Measurements from ENCODE around the gene UBE3C.
A peak's percentile ranks its signal among the peaks of the same experiment; 100 is the strongest.

Gene UBE3C

DNA sequence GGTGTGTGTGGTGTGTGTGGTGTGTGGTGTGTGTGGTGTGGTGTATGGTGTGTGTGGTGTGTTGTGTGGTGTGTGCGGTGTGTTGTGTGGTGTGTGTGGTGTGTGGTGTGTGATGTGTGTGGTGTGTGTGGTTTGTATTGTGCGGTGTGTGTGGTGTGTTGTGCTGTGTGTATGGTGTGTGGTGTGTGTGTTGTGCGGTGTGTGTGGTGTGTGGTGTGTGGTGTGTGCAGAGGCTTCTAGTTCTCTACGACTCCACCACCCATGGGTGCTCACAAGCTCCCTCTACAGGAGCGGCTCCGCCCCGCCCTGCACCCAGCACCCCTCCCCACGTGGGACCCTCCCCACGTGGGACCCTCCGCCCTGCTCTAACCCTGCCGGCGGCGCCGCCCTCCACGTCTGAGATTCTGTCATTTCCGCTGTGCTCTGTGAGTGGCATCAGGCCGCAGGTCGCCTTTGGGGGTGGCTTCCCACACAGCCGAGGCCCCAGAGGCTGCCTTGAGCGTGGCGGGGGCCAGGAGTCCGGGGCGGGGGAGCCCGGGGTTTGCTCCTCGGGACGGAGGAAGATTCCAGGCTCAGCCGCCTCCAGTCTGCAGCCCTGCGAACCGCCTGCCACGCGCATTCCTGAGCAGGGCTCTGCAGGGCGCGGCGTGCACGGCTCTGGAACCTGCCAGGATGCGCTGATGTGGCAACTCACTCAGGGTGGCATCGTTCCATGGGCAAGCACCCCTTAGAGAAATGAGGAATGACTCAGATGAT, 161.1 kb downstream of the UBE3C start:
- no peak overlapping the region for H3K9ac ChIP-seq (ENCODE audit: low read length)

DNA sequence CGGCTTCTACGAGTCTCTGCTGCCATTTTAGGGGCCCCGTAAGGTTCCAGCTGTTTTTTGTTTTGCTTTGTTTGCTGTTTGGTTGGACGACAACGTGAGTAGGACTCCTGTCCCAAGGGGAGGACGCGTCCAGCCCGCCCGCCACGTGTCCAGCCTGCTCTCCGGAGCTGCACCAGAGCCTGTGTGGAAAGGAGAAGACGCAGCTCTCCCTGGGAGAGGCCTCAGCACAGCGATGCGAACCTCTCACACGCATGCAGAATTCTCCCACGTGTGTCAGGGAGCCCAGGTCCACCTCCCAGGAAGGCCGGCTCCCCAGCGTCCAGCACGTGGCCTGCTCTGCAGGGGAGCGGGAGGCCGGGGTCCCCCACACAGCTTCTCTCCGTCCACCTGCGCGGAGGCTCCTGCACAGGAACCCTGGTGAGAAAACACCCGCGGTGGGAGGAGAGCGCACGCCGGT, 161.7 kb downstream of the UBE3C start:
- H4K20me1 ChIP-seq (ENCODE audit: insufficient read depth, low read length), result no peaks in the 10 kb centered on the region
- H3K4me1 ChIP-seq (ENCODE audit: low read length), result peaks cover 8% of the 10 kb centered on the region
- no peaks in the 10 kb centered on the region for H3K9me3 ChIP-seq (replicated peaks; ENCODE audit: insufficient read depth, low read length)
- H3K27me3 ChIP-seq (replicated peaks; ENCODE audit: insufficient read depth, low read length), result peaks cover 17% of the 10 kb centered on the region
- H3K4me2 ChIP-seq (ENCODE audit: low read depth, low read length), result no peak overlapping the region
- H3K9me2 ChIP-seq (replicated peaks; ENCODE audit: insufficient read depth, low read length), result no peaks in the 10 kb centered on the region
- no peaks in the 10 kb centered on the region for H3K79me2 ChIP-seq (ENCODE audit: low read length)
- no peak for DNase-seq
- no peak overlapping the region for H2AFZ ChIP-seq (ENCODE audit: low read length)
- H3K27ac ChIP-seq (ENCODE audit: low read length), result no peak overlapping the region
- H3F3A ChIP-seq (ENCODE audit: insufficient read depth, low read length), result peaks cover 3% of the 10 kb centered on the region; the same call in 1 of the 2 replicates
- TF ChIP-seq EZH2phosphoT487 (IDR thresholded peaks at IDR 0.05; ENCODE audit: low read length) (no peak), EZH2 (optimal IDR thresholded peaks at IDR 0.05; ENCODE audit: low read depth, low read length) (no peak)
- TF ChIP-seq, protein P1, sequence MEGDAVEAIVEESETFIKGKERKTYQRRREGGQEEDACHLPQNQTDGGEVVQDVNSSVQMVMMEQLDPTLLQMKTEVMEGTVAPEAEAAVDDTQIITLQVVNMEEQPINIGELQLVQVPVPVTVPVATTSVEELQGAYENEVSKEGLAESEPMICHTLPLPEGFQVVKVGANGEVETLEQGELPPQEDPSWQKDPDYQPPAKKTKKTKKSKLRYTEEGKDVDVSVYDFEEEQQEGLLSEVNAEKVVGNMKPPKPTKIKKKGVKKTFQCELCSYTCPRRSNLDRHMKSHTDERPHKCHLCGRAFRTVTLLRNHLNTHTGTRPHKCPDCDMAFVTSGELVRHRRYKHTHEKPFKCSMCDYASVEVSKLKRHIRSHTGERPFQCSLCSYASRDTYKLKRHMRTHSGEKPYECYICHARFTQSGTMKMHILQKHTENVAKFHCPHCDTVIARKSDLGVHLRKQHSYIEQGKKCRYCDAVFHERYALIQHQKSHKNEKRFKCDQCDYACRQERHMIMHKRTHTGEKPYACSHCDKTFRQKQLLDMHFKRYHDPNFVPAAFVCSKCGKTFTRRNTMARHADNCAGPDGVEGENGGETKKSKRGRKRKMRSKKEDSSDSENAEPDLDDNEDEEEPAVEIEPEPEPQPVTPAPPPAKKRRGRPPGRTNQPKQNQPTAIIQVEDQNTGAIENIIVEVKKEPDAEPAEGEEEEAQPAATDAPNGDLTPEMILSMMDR (IDR thresholded peaks at IDR 0.05; ENCODE audit: low read length), result no peak
- H3K36me3 ChIP-seq (replicated peaks; ENCODE audit: insufficient read depth, low read length), result no peaks in the 10 kb centered on the region
- no peak overlapping the region for H3K4me3 ChIP-seq (ENCODE audit: low read length)
- H3K9ac ChIP-seq (ENCODE audit: low read length), result no peak overlapping the region

More for the DNA sequence above, 161.1 kb downstream of the UBE3C start:
- H3F3A ChIP-seq (ENCODE audit: insufficient read depth, low read length), result peaks cover 3% of the 10 kb centered on the region; the same call in 1 of the 2 replicates
- H3K79me2 ChIP-seq (ENCODE audit: low read length), result no peaks in the 10 kb centered on the region
- H2AFZ ChIP-seq (ENCODE audit: low read length), result no peak overlapping the region
- H3K4me2 ChIP-seq (ENCODE audit: low read depth, low read length), result no peak overlapping the region
- no peaks in the 10 kb centered on the region for H3K36me3 ChIP-seq (replicated peaks; ENCODE audit: insufficient read depth, low read length)
- H3K4me1 ChIP-seq (ENCODE audit: low read length), result peaks cover 8% of the 10 kb centered on the region
- no peaks in the 10 kb centered on the region for H3K9me2 ChIP-seq (replicated peaks; ENCODE audit: insufficient read depth, low read length)
- no peak for DNase-seq
- H3K27me3 ChIP-seq (replicated peaks; ENCODE audit: insufficient read depth, low read length), result peaks cover 23% of the 10 kb centered on the region
- no peak overlapping the region for H3K27ac ChIP-seq (ENCODE audit: low read length)
- H3K4me3 ChIP-seq (ENCODE audit: low read length), result no peak overlapping the region
- no peaks in the 10 kb centered on the region for H3K9me3 ChIP-seq (replicated peaks; ENCODE audit: insufficient read depth, low read length)
- H4K20me1 ChIP-seq (ENCODE audit: insufficient read depth, low read length), result no peaks in the 10 kb centered on the region
- TF ChIP-seq EZH2phosphoT487 (IDR thresholded peaks at IDR 0.05; ENCODE audit: low read length) (no peak), EZH2 (optimal IDR thresholded peaks at IDR 0.05; ENCODE audit: low read depth, low read length) (no peak)
- TF ChIP-seq, protein P1 (IDR thresholded peaks at IDR 0.05; ENCODE audit: low read length), result no peak

DNA sequence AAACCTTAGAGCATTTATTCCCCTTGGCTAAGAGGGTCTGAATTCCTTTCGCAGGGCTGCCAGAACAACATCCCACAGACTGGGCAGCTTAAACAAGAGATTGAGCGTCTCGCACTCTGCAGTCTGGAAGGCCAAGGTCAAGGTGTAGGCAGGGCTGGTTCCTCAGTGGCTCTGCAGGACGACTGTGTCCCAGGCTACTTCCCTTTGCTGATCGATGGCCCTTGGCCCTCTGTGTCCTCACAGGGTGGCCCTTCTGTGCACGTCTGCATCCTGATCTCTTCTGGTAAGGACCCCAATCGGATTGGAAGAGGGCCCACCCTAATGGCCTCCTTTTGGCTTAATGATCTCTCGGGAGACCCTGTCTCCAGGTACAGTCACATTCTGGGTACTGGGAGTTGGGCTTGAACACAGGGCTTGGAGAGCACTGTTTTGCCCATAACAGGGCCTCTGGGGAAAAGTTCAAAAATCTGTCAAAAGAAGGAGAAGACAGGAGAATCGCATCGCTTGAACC, 162.9 kb downstream of the UBE3C start:
- no peak for DNase-seq
- no peak overlapping the region; the same call in 1 of the 2 replicates for H3K9ac ChIP-seq (ENCODE audit: low read length)
- H3K79me2 ChIP-seq (ENCODE audit: low read length), result no peaks in the 10 kb centered on the region

More for the DNA sequence above, 162.9 kb downstream of the UBE3C start:
- TF ChIP-seq EZH2 (optimal IDR thresholded peaks at IDR 0.05; ENCODE audit: low read depth, low read length) (no peak), EZH2phosphoT487 (IDR thresholded peaks at IDR 0.05; ENCODE audit: low read length) (no peak)
- TF ChIP-seq, protein P1 (IDR thresholded peaks at IDR 0.05; ENCODE audit: low read length), result no peak
- Histone ChIP-seq H3K27me3 (replicated peaks; ENCODE audit: insufficient read depth, low read length) (0 out of 2 replicates have a peak, but pooled peaks cover 11% of the 10 kb centered on the region), H3K4me3 (ENCODE audit: low read length) (no peak overlapping the region), H4K20me1 (ENCODE audit: insufficient read depth, low read length) (no peaks in the 10 kb centered on the region), H3K27ac (ENCODE audit: low read length) (peak overlapping the region; percentile 68; the same call in 1 of the 2 replicates), H3K9me3 (replicated peaks; ENCODE audit: insufficient read depth, low read length) (no peaks in the 10 kb centered on the region), H3K9me2 (replicated peaks; ENCODE audit: insufficient read depth, low read length) (no peaks in the 10 kb centered on the region), H2AFZ (ENCODE audit: low read length) (peak overlapping the region; percentile 73; the same call in 1 of the 2 replicates), H3K4me2 (ENCODE audit: low read depth, low read length) (no peak overlapping the region), H3K4me1 (ENCODE audit: low read length) (peaks cover 8% of the 10 kb centered on the region), H3F3A (ENCODE audit: insufficient read depth, low read length) (peaks cover 3% of the 10 kb centered on the region; the same call in 1 of the 2 replicates), H3K36me3 (replicated peaks; ENCODE audit: insufficient read depth, low read length) (no peaks in the 10 kb centered on the region)

Data from MM.1S (cell line).